ENCODE results near the gene DLAT.

- TF ChIP-seq, protein P1, sequence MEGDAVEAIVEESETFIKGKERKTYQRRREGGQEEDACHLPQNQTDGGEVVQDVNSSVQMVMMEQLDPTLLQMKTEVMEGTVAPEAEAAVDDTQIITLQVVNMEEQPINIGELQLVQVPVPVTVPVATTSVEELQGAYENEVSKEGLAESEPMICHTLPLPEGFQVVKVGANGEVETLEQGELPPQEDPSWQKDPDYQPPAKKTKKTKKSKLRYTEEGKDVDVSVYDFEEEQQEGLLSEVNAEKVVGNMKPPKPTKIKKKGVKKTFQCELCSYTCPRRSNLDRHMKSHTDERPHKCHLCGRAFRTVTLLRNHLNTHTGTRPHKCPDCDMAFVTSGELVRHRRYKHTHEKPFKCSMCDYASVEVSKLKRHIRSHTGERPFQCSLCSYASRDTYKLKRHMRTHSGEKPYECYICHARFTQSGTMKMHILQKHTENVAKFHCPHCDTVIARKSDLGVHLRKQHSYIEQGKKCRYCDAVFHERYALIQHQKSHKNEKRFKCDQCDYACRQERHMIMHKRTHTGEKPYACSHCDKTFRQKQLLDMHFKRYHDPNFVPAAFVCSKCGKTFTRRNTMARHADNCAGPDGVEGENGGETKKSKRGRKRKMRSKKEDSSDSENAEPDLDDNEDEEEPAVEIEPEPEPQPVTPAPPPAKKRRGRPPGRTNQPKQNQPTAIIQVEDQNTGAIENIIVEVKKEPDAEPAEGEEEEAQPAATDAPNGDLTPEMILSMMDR (IDR thresholded peaks at IDR 0.05) = no peak
- TF ChIP-seq, protein P2, sequence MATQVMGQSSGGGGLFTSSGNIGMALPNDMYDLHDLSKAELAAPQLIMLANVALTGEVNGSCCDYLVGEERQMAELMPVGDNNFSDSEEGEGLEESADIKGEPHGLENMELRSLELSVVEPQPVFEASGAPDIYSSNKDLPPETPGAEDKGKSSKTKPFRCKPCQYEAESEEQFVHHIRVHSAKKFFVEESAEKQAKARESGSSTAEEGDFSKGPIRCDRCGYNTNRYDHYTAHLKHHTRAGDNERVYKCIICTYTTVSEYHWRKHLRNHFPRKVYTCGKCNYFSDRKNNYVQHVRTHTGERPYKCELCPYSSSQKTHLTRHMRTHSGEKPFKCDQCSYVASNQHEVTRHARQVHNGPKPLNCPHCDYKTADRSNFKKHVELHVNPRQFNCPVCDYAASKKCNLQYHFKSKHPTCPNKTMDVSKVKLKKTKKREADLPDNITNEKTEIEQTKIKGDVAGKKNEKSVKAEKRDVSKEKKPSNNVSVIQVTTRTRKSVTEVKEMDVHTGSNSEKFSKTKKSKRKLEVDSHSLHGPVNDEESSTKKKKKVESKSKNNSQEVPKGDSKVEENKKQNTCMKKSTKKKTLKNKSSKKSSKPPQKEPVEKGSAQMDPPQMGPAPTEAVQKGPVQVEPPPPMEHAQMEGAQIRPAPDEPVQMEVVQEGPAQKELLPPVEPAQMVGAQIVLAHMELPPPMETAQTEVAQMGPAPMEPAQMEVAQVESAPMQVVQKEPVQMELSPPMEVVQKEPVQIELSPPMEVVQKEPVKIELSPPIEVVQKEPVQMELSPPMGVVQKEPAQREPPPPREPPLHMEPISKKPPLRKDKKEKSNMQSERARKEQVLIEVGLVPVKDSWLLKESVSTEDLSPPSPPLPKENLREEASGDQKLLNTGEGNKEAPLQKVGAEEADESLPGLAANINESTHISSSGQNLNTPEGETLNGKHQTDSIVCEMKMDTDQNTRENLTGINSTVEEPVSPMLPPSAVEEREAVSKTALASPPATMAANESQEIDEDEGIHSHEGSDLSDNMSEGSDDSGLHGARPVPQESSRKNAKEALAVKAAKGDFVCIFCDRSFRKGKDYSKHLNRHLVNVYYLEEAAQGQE (IDR thresholded peaks at IDR 0.05; ENCODE audit: insufficient read depth in 1 of 2, low read depth in 2 of 2, low read length in 1 of 2) = no peak
- no peak for TF ChIP-seq POLR2AphosphoS5 (IDR thresholded peaks at IDR 0.05; ENCODE audit: low read depth, low read length)
These were observed 47.8 kb upstream of the DLAT start for GRCh38 chr11:111977146-111978027.
